ENCODE data around the gene SOST.

SOST gene

GRCh38 chr17:43753493-43754129 is 5.0 kb downstream of the SOST start:
- Histone ChIP-seq H2AFZ (ENCODE audit: low read depth, low read length) (no peak overlapping the region), H3K27me3 (ENCODE audit: insufficient read depth, low read length) (peaks cover 49% of the 10 kb centered on the region), H3K36me3 (ENCODE audit: insufficient read depth, low read length) (no peaks in the 10 kb centered on the region), H3K9me3 (ENCODE audit: low read length) (no peaks in the 10 kb centered on the region), H3K4me3 (ENCODE audit: low read length) (no peak overlapping the region), H3K4me1 (ENCODE audit: insufficient read depth, low read length) (no peaks in the 10 kb centered on the region)

DNA sequence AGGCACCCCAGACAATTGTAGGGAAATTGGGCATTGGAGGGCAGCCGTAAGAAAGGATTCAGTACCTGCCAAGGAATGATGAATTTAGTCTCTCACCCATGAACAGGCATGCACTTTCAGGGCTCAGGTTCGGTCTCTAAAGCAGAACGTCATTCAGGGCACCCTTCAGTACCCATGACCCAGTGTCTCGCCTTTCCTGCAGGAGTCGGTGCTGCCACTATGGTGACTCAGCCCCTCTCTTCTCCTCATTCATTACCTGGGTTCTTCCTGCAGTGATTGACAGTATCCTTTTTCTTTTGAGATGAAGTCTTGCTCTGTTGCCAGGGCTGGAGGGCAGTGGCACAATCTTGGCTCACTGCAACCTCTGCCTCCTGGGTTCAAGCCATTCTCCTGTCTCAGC is 8.4 kb downstream of the SOST start:
- Histone ChIP-seq H3K27me3 (ENCODE audit: insufficient read depth, low read length) (peaks cover 43% of the 10 kb centered on the region), H3K36me3 (ENCODE audit: insufficient read depth, low read length) (no peaks in the 10 kb centered on the region), H3K9me3 (ENCODE audit: low read length) (no peaks in the 10 kb centered on the region), H2AFZ (ENCODE audit: low read depth, low read length) (no peak overlapping the region), H3K4me1 (ENCODE audit: insufficient read depth, low read length) (peaks cover 6% of the 10 kb centered on the region), H3K4me3 (ENCODE audit: low read length) (no peak overlapping the region)

- no peak overlapping the region for H3K4me3 ChIP-seq (ENCODE audit: low read length)
- H3K36me3 ChIP-seq (ENCODE audit: insufficient read depth, low read length), result no peaks in the 10 kb centered on the region
- no peak overlapping the region for H2AFZ ChIP-seq (ENCODE audit: low read depth, low read length)
- H3K4me1 ChIP-seq (ENCODE audit: insufficient read depth, low read length), result peaks cover 6% of the 10 kb centered on the region
- H3K27me3 ChIP-seq (ENCODE audit: insufficient read depth, low read length), result peaks cover 25% of the 10 kb centered on the region
- no peaks in the 10 kb centered on the region for H3K9me3 ChIP-seq (ENCODE audit: low read length)
Measured at GRCh38 chr17:43745541-43745940, 13.1 kb downstream of the SOST start.

- Histone ChIP-seq H3K27me3 (ENCODE audit: insufficient read depth, low read length) (peaks cover 18% of the 10 kb centered on the region), H3K4me1 (ENCODE audit: insufficient read depth, low read length) (peaks cover 6% of the 10 kb centered on the region), H3K36me3 (ENCODE audit: insufficient read depth, low read length) (no peaks in the 10 kb centered on the region)
Measured at GRCh38 chr17:43741636-43742035, 17.0 kb downstream of the SOST start.

DNA sequence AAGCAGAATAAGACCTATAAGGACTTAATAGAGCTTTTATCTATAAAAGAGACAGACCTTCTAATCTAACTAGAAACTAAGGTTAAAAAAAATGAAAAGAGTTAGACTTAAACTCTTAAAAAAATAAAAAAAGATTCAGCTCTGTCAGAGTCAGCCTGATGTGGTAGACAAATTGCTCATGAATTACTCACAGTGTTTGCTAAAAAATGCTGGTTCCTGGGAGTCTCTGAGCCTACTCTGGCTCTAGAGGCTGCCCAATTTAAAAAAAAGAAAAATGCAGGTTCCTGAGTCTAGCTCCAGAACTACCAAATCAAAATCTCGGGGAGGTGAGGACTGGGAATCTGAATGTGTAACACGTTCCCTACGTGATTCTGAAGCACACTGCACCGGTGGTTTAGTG is 18.1 kb downstream of the SOST start:
- no peaks in the 10 kb centered on the region for H3K36me3 ChIP-seq (ENCODE audit: insufficient read depth, low read length)
- no peak overlapping the region for H2AFZ ChIP-seq (ENCODE audit: low read depth, low read length)
- no peaks in the 10 kb centered on the region for H3K9me3 ChIP-seq (ENCODE audit: low read length)
- H3K27me3 ChIP-seq (ENCODE audit: insufficient read depth, low read length), result peaks cover 14% of the 10 kb centered on the region
- no peak overlapping the region for H3K4me3 ChIP-seq (ENCODE audit: low read length)
- peaks cover 2% of the 10 kb centered on the region for H3K4me1 ChIP-seq (ENCODE audit: insufficient read depth, low read length)

More at GRCh38 chr17:43741636-43742035, 17.0 kb downstream of the SOST start:
- no peaks in the 10 kb centered on the region for H3K9me3 ChIP-seq (ENCODE audit: low read length)
- no peak overlapping the region for H3K4me3 ChIP-seq (ENCODE audit: low read length)
- no peak overlapping the region for H2AFZ ChIP-seq (ENCODE audit: low read depth, low read length)

GRCh38 chr17:43737722-43738121 is 20.9 kb downstream of the SOST start:
- peaks cover 1% of the 10 kb centered on the region for H3K4me1 ChIP-seq (ENCODE audit: insufficient read depth, low read length)
- no peaks in the 10 kb centered on the region for H3K36me3 ChIP-seq (ENCODE audit: insufficient read depth, low read length)
- H2AFZ ChIP-seq (ENCODE audit: low read depth, low read length), result no peak overlapping the region
- H3K9me3 ChIP-seq (ENCODE audit: low read length), result no peaks in the 10 kb centered on the region
- no peak overlapping the region for H3K4me3 ChIP-seq (ENCODE audit: low read length)
- peaks cover 3% of the 10 kb centered on the region for H3K27me3 ChIP-seq (ENCODE audit: insufficient read depth, low read length)

DNA sequence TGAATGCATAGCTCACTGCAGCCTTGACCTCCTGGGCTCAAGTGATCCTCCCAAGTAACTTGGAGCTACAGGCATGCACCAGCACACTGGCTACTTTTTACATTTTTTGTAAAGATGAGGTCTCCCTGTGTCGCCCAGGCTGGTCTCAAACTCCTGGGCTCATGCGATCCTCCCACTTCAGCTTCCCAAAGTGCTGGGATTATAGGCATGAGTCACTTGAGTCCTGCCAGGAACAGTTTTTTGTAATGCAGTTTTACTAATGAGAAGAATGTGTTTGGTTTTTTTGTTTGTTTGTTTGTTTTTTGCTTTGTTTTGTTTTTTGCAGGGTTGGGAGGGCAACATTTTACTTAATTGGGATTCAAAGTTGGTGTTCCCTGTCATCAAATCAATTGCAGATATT is 22.2 kb downstream of the SOST start:
- H3K4me1 ChIP-seq (ENCODE audit: insufficient read depth, low read length), result peaks cover 2% of the 10 kb centered on the region
- peaks cover 3% of the 10 kb centered on the region for H3K27me3 ChIP-seq (ENCODE audit: insufficient read depth, low read length)
- no peaks in the 10 kb centered on the region for H3K9me3 ChIP-seq (ENCODE audit: low read length)
- H2AFZ ChIP-seq (ENCODE audit: low read depth, low read length), result no peak overlapping the region
- H3K36me3 ChIP-seq (ENCODE audit: insufficient read depth, low read length), result no peaks in the 10 kb centered on the region
- H3K4me3 ChIP-seq (ENCODE audit: low read length), result no peak overlapping the region

DNA sequence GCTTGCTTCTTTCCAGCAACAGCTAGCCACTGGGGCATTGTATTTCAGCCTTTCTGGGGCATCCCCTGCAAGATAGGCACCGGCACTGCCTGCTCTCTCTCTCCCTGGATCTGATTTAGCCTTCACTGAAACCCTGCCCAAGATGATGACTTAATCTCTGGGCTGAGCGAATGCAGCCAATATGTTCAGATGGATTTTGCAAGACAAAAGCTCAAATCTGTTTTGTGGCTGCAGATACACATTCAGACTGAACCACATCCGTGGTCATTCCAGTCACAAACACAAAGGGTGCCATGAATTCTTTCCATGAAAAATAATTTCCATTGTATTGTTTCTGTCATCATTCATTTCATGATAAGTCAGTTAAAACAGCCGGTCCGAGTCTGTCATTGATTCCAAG is 24.2 kb downstream of the SOST start:
- Histone ChIP-seq H2AFZ (ENCODE audit: low read depth, low read length) (no peak overlapping the region), H3K4me1 (ENCODE audit: insufficient read depth, low read length) (peaks cover 2% of the 10 kb centered on the region), H3K27me3 (ENCODE audit: insufficient read depth, low read length) (no peaks in the 10 kb centered on the region), H3K4me3 (ENCODE audit: low read length) (no peak overlapping the region), H3K36me3 (ENCODE audit: insufficient read depth, low read length) (no peaks in the 10 kb centered on the region), H3K9me3 (ENCODE audit: low read length) (no peaks in the 10 kb centered on the region)

DNA sequence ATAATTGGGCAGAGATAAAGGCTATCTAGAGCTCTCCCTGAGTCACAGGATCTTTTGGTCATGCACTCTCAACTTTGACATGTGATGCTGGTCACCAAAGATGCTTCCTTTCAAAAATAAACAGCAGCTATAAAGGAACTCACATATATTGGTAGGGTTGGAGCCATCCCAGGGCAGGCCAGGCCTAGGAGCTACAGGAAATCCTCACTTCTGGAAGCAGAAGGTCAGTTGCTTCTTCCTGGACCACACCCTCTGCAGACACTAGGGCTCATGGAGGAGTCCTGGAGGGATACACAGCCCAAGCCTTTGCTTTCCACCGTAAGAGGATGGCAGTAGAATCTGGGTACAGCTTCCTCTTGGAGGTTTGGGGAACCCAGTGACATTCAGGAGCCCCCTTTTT is 24.6 kb downstream of the SOST start:
- H3K9me3 ChIP-seq (ENCODE audit: low read length), result no peaks in the 10 kb centered on the region
- H3K4me3 ChIP-seq (ENCODE audit: low read length), result no peak overlapping the region
- no peaks in the 10 kb centered on the region for H3K27me3 ChIP-seq (ENCODE audit: insufficient read depth, low read length)
- peaks cover 2% of the 10 kb centered on the region for H3K4me1 ChIP-seq (ENCODE audit: insufficient read depth, low read length)
- no peaks in the 10 kb centered on the region for H3K36me3 ChIP-seq (ENCODE audit: insufficient read depth, low read length)
- no peak overlapping the region for H2AFZ ChIP-seq (ENCODE audit: low read depth, low read length)

GRCh38 chr17:43732958-43733357 is 25.6 kb downstream of the SOST start:
- Histone ChIP-seq H3K36me3 (ENCODE audit: insufficient read depth, low read length) (no peaks in the 10 kb centered on the region), H3K9me3 (ENCODE audit: low read length) (no peaks in the 10 kb centered on the region), H3K27me3 (ENCODE audit: insufficient read depth, low read length) (no peaks in the 10 kb centered on the region), H3K4me1 (ENCODE audit: insufficient read depth, low read length) (peaks cover 2% of the 10 kb centered on the region), H3K4me3 (ENCODE audit: low read length) (no peak overlapping the region), H2AFZ (ENCODE audit: low read depth, low read length) (no peak overlapping the region)

DNA sequence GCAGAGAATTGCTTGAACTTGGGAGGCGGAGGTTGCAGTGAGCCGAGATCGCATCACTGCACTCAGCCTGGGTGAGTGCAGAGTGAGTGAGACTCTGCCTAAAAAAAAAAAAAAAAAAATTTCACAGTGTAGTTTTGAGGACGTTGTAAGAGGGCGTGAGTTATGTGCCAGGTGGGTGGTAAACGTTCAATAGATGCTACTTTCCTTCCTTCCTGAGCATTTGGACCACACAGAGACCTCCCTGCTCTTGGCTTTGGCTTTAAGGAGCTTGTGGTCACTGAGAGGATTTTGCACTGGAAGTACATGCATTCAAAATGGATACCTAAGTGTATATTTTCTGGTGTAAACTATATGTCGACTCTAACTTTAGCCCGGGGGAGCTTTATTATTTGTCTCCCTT is 30.5 kb downstream of the SOST start:
- H3K9me3 ChIP-seq (ENCODE audit: low read length), result no peaks in the 10 kb centered on the region
- no peaks in the 10 kb centered on the region for H3K27me3 ChIP-seq (ENCODE audit: insufficient read depth, low read length)
- peaks cover 6% of the 10 kb centered on the region for H3K4me1 ChIP-seq (ENCODE audit: insufficient read depth, low read length)
- no peak overlapping the region for H3K4me3 ChIP-seq (ENCODE audit: low read length)
- H2AFZ ChIP-seq (ENCODE audit: low read depth, low read length), result no peak overlapping the region
- no peaks in the 10 kb centered on the region for H3K36me3 ChIP-seq (ENCODE audit: insufficient read depth, low read length)

DNA sequence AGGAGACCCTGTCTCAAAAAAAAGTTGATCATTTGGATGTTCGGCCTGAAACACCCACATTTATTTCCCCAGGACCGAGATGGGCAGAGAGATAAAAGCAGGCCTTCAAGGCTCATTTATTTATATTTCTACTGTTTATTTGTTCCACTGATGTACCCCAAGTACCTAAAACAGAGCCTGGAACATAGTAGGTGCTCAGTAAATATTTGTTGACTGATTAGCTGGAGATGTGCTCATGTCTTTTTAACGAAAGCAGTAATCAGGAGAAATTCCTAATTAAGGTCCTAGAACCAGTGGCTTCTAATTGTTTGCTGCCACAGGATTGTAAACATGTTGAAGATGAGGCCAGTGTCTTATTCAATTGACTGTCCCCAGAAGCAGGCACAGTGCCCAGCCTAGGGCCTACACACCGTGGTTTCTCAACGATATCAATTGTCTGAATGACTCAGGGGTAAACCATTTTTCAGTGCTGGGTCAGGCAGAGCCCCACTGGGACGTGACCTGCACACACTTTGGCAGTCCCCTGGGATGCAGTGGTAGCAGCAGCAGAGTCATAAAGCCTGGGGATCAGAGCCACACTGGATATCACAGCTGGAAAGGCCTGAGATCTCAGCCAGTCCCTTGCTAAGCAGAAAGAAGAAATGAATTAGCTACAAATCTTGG is 34.8 kb downstream of the SOST start:
- Histone ChIP-seq H2AFZ (ENCODE audit: low read depth, low read length) (no peak overlapping the region), H3K9me3 (ENCODE audit: low read length) (no peaks in the 10 kb centered on the region), H3K4me3 (ENCODE audit: low read length) (no peak overlapping the region), H3K36me3 (ENCODE audit: insufficient read depth, low read length) (no peaks in the 10 kb centered on the region), H3K27me3 (ENCODE audit: insufficient read depth, low read length) (no peaks in the 10 kb centered on the region), H3K4me1 (ENCODE audit: insufficient read depth, low read length) (peaks cover 4% of the 10 kb centered on the region)

- Histone ChIP-seq H2AFZ (ENCODE audit: low read depth, low read length) (no peak overlapping the region), H3K27me3 (ENCODE audit: insufficient read depth, low read length) (peaks cover 2% of the 10 kb centered on the region), H3K4me1 (ENCODE audit: insufficient read depth, low read length) (peaks cover 4% of the 10 kb centered on the region), H3K36me3 (ENCODE audit: insufficient read depth, low read length) (no peaks in the 10 kb centered on the region), H3K9me3 (ENCODE audit: low read length) (no peaks in the 10 kb centered on the region), H3K4me3 (ENCODE audit: low read length) (no peak overlapping the region)
Measured at GRCh38 chr17:43722870-43723665, 35.5 kb downstream of the SOST start.

Data from neuron (in vitro differentiated cells).